ENCODE data around the gene ZDHHC23.

Gene ZDHHC23

GRCh38 chr3:113948015-113948917 lies 453 bp downstream of the ZDHHC23 start:
- TF ChIP-seq GABPA (IDR thresholded peaks at IDR 0.05; ENCODE audit: low read depth) (no peak), SPI1 (IDR thresholded peaks at IDR 0.05; ENCODE audit: borderline replicate concordance, low read depth) (no peak), CTCF (IDR thresholded peaks at IDR 0.05; ENCODE audit: insufficient read depth, low read length) (no peak), POLR2AphosphoS5 (IDR thresholded peaks at IDR 0.05; ENCODE audit: low read depth) (no peak), REST (IDR thresholded peaks at IDR 0.05; ENCODE audit: insufficient replicate concordance, low read depth) (no peak)
- Histone ChIP-seq H3K27ac (replicated peaks) (no peak overlapping the region), H3K4me3 (replicated peaks; ENCODE audit: insufficient read depth, low read length) (peak overlapping the region; percentile 71), H3K27me3 (ENCODE audit: insufficient read depth, poor library complexity, severe bottlenecking) (peaks cover 26% of the 10 kb centered on the region)
- DNase-seq (ENCODE audit: low read depth in 1 of 2, low spot score in 1 of 2), result peak in 1 of 2 experiments; percentile 11

- Histone ChIP-seq H3K27ac (replicated peaks) (no peak overlapping the region), H3K27me3 (ENCODE audit: insufficient read depth, poor library complexity, severe bottlenecking) (peaks cover 7% of the 10 kb centered on the region), H3K4me3 (replicated peaks; ENCODE audit: insufficient read depth, low read length) (no peak overlapping the region)
- TF ChIP-seq CTCF (IDR thresholded peaks at IDR 0.05; ENCODE audit: insufficient read depth, low read length) (no peak), POLR2AphosphoS5 (IDR thresholded peaks at IDR 0.05; ENCODE audit: low read depth) (no peak), SPI1 (IDR thresholded peaks at IDR 0.05; ENCODE audit: borderline replicate concordance, low read depth) (no peak), GABPA (IDR thresholded peaks at IDR 0.05; ENCODE audit: low read depth) (no peak), REST (IDR thresholded peaks at IDR 0.05; ENCODE audit: insufficient replicate concordance, low read depth) (no peak)
- no peak for DNase-seq (ENCODE audit: low read depth in 1 of 2, low spot score in 1 of 2)
These were observed 5.1 kb downstream of the ZDHHC23 start for GRCh38 chr3:113952921-113953320.

GRCh38 chr3:113953677-113954076 lies 5.9 kb downstream of the ZDHHC23 start:
- TF ChIP-seq POLR2AphosphoS5 (IDR thresholded peaks at IDR 0.05; ENCODE audit: low read depth), result no peak
- TF ChIP-seq REST (IDR thresholded peaks at IDR 0.05; ENCODE audit: insufficient replicate concordance, low read depth), result no peak
- no peak for TF ChIP-seq SPI1 (IDR thresholded peaks at IDR 0.05; ENCODE audit: borderline replicate concordance, low read depth)
- no peak for TF ChIP-seq GABPA (IDR thresholded peaks at IDR 0.05; ENCODE audit: low read depth)
- no peak for TF ChIP-seq CTCF (IDR thresholded peaks at IDR 0.05; ENCODE audit: insufficient read depth, low read length)
- Histone ChIP-seq H3K4me3 (replicated peaks; ENCODE audit: insufficient read depth, low read length) (no peak overlapping the region), H3K27me3 (ENCODE audit: insufficient read depth, poor library complexity, severe bottlenecking) (peaks cover 3% of the 10 kb centered on the region), H3K27ac (replicated peaks) (no peak overlapping the region)
- DNase-seq (ENCODE audit: low read depth in 1 of 2, low spot score in 1 of 2), result no peak
